GM18951 (cell line): ENCODE measurements around the gene ARHGAP4.

Source experiments
- POLR2A ChIP-seq: IDR thresholded peaks from 4 replicates; pipeline ENCODE4 v1.6.1; 2011; ENCODE audit warnings: mild to moderate bottlenecking; ENCODE audit not compliant: insufficient read length, insufficient read depth; ENCODE audit errors: extremely low read depth
- in situ Hi-C: fragments of 300-500 bp; cut with MboI; formaldehyde crosslinking; loops from one replicate; pipeline ENCODE4 v1.12.0; 2022; ENCODE audit warnings: low sequenced_read_pairs, mixed read lengths, inconsistent platforms; ENCODE audit not compliant: unreplicated experiment

The ARHGAP4 gene

DNA sequence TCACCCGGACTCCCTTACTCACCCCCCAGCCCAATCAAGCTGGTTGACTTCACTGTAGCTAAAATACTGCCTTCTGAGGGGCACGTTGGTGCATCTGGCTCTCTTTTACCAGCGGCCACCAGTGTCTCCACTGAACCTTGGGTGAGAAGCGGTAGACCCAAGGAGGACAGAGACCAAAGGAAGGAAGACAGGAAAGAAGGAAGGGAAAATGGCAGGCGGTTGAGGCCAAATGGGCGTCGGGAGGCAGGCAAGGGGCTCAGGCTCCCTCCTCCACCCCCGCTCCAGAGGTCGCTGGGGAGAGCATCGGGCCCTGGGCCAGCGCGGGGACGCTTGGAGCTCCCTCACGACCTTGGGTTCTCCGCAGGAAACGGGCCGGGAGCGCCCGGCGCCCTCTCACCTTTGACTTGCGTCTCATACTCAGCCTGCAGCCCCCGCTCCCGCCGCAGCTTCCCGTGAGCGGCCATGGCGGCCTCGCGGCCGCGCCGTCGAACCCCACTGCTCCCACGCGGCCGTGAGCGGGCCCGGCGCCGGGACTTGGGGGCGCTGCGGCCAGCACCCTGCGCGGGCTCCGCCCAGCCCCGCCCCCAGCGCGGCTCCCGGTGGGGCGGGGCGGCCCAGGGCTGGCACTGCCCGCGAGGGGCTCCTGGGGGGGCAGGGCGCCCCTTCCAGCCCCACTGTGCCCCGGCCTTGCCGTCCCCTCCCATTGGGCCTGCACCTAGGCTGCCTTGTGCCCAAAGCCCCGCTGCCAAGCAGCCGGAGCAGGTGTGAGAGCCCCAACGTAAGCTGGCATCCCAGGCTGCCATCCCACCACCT, at the start of gene ARHGAP4:
Gene ARHGAP4, minus strand, starts transcription at position 526 of the 813 bp plus-strand sequence. Its CDS starts 62 bp downstream, at position 464.
- peak; percentile 52 for TF ChIP-seq POLR2A
- in situ Hi-C loops: no loop called here

DNA sequence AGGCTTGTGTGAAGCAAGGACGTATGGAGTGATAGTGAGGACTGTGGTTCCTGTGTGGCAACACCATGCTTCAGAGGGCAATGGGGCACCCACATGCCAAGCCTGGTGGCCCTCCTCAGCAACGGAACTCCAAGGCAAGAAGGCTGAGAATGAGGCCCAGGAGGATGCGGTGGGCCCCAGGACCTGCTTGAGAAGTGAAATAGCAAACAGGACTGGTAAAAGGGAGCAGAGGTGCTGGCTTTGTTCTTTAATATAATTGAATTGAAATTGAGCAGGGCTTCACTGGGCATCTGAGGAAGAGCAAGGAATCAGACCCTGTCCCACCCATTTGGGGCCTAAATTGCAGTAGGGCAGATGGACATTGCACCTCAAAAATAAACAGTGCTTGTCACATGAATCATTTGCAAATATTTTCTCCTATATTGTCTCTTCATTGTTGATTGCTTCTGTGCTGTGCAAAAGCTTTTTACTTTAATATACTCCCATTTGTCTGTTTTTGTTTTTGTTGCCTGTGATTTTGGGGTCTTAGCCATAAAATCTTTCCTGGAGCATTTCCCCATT, 48.7 kb upstream of the ARHGAP4 start:
- in situ Hi-C loops: no loop called here

DNA sequence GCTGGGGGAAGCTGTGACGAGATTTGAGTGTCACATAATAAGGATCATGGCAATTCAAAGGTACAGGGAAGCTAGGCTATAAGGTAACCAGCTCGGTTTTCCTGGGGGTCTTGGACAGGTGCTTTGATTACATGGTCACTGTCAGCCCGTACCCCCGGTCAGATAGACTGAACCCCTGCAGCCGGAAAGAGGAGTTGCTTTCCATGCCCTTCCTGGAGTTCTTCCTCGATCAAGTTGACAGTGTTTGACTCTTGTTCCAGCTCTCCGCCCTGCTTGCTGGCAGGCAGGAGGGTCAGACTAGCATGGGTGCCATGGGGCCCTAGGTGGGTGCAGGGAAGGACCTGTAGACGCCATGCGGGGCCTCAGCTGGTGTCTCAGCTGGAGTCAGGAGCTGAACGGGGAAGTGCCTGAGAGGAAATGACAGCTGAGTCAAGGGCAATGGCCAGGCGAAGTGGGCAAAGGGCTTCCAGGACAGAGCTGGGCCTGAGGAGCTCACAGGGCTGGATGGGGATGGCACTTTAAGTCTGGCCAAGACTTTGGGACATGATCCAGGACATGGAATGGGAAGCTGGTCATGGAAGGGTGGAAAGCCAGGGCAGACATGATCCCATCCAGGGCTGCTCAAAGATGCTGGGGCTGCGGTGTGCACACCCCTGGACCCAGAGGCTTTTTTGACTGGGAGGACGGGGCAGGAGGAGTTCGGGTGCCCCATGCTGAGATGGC, 48.1 kb upstream of the ARHGAP4 start:
- TF ChIP-seq POLR2A: no peak
- in situ Hi-C loops: no loop called here

More for the DNA sequence above, 48.7 kb upstream of the ARHGAP4 start:
- TF ChIP-seq POLR2A: no peak

DNA sequence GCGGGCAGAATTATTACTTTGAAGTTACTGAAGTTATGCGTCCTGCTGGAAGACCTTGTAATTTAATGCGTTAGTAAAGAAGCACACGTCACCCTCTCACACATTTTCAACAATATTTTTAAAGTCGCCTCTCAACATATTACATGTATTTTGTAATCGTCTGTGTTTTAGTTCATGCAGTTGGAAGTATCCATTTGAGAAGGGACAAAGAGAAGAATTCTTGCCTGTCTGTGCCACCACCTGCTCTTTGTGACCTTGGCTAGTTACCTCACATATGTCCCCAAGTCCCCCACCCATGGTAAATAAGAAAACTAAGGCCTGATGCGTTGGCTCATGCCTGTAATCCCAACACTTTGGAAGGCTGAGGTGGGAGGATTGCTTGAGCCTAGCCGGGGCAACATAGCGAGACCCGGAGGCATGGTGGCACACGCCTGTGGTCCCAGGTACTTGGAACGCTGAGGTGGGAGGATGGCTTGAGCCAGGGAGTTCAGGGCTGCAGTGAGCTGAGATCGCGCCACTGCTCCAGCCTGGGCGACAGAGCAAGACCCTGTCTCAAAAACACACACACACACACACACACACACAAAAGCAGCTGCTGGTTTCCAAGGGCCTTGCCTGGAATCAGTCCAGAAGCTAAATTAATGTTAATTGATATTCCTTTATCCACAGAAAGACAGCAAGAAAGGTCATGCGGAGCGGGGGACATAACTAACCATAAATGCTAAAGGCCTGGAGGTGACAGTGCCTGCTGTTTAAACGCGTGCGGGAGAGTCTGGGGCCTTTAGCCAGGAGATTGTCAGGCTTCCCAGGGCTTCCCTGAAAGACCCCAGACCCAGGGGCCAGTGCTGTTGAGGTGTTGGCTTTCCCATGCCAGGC, 47.3 kb upstream of the ARHGAP4 start:
- in situ Hi-C loops: no loop called here

DNA sequence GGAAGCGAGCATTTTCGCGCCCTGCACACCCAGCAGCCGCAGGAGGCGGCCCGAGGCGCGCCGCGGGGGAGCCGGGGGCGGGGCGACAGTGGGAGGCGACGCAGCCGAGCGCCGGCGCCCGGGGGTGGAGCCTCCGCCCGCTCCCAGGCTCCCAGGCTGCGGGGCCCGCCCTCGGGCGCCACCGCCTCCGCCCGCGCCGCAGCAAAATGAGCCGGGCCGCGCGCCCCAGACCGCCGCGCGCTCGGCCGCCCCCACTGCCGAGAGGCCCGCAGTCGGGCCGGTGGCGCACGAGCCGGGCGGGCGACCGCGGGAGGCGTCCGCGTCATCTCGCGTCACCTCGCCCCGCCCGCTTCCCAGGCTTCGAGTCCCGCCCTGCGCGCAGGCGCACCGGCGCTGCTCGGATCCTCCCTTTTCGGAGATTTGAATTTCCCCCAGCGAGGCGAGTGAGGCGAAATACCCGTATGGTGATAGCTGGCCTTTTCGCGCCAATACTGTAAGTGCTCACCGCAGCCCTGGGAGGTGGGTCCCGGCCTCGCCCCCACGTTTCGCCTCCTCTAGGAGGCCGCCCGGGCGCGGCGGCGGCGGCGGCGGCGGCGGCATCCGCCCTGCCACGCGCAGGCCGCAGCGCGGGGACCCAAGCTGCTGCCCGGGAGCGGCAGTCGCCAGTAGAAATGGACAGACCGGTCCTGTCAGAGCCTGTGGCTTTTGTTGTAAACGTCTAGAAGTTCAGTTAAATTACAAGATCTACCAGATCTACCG, 46.5 kb upstream of the ARHGAP4 start, which contains the start of gene TMEM187:
Gene TMEM187, plus strand, starts transcription at position 387 of the 759 bp plus-strand sequence. CDS start 9,309 bp downstream, outside the sequence.
- in situ Hi-C loops: no loop called here
- peak; percentile 64 for TF ChIP-seq POLR2A

More for the DNA sequence above, 47.3 kb upstream of the ARHGAP4 start:
- TF ChIP-seq POLR2A: no peak

DNA sequence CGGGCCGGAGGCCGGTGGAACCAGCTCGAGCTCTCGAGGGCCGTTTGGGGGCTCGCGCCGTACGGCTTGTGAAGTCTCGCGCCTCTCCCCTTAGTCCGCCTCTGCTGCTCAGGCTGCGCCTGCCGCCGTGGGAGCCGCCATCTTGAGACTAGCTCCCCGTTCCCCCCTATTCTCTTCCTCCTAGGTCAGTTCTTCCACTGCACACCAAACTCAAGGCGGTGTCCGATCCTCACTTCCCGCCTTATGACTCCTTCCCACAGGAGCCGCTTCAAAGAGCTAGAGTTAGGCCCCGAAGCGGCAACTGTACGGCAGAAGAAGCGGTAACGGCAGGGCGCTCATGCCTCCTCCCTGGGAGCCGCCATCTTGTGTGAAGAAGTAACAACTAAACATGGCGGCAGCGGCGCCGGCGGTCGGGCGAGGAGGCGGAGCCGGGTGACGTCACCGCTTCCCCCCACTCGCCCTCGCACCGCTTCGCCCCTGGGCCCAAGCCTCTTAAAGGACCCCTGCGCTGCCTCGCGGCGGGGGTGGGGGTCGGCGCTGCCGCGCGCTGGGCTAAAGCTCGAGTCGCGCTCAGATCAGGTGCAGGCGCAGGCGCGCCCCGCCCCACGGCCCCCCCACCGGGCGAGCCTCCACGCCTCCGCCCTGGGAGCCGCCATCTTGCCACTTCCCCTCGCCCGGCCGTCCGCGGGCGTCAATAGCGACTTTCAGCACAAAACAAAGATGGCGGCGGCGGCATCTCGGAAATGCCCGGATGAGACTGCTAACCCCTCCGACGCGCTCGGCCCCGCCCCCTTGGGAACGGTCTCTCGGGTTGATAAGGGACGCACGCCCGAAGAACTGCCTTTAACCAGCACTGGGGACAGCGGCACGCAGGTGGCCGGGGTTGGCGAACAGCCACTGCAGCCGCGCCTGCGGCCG, 45.6 kb upstream of the ARHGAP4 start, which contains the start of gene HCFC1:
Gene HCFC1, minus strand, starts transcription at position 369 of the 918 bp plus-strand sequence. CDS start 978 bp downstream, outside the sequence.
- peak; percentile 54 for TF ChIP-seq POLR2A
- in situ Hi-C loops: no loop called here

DNA sequence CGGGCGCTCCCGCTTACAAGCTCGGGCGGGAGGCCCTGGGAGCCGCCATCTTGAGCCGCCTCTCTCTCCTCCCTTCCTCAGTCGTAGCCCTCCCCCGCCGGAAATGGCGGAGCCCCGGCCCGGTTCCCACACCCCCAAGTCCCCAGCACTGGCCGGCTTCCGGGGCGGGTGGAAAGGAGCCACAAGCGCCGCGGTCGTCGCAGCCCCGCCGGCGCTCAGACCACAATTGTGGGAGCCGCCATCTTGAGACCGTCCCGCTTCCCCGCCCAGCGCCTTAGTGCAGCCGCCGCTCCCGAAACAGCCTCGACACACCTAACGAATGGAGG, 45.0 kb upstream of the ARHGAP4 start:
- peak; percentile 57 for TF ChIP-seq POLR2A
- in situ Hi-C loops: no loop called here

DNA sequence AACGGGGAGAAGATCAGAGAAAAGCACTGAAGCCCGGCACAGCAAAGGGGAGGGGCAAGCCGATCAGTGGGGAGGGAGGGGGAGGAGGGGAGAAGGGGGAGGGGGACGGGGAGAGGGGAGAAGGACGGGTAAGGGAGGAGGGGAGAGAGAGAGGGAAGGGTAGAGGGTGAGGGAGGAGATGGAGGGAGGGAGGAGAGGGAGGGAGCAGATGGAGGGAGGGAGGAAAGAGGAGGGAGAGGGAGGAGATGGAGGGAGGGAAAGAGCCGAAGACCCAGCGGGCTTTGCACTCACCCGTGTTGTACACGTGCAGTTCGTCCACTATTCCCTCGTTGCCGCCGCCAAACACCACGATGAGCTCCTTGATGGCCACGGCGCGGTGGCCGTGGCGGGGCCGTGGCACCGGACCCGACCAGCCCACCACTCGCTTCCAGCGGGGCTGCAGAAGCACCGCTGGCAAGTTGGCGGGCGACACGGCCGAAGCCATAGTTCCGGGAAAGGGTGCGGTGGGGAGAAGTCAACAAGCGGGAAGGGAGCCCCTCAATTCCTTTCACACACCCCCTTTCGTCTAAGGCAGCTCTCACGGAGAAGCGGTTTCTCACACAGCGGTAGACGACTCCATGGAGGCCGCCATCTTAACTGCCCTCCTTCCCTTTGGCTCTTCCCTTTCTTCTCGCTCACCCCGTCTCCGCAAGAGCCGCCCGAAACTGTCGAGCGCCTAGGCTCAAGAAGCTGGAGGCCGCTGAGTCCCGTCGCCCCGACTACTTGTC, 44.5 kb upstream of the ARHGAP4 start:
- in situ Hi-C loops: no loop called here
- no peak for TF ChIP-seq POLR2A

DNA sequence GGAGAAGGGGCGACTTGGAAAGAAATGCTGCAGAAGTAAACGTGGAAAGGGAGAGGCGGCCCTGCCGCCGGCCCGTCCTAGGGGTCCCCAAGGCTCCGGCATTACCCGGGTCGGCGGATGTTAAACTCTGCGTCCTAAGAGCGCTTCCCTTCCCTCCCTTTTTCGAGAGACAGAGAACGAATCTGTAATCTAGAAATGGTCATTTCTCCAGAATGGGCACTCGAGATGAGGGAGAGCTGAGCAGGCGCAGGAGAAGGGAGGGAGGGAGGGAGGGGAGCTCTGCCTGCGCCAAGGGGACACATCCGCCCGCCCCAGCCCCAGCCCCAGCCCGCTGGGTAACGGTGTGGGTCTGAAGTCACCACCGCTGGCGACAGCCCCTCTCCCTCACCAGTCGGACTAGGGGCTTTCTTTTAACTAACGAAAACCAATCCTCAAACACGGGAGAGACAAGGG, 43.9 kb upstream of the ARHGAP4 start:
- in situ Hi-C loops: no loop called here
- TF ChIP-seq POLR2A: no peak

DNA sequence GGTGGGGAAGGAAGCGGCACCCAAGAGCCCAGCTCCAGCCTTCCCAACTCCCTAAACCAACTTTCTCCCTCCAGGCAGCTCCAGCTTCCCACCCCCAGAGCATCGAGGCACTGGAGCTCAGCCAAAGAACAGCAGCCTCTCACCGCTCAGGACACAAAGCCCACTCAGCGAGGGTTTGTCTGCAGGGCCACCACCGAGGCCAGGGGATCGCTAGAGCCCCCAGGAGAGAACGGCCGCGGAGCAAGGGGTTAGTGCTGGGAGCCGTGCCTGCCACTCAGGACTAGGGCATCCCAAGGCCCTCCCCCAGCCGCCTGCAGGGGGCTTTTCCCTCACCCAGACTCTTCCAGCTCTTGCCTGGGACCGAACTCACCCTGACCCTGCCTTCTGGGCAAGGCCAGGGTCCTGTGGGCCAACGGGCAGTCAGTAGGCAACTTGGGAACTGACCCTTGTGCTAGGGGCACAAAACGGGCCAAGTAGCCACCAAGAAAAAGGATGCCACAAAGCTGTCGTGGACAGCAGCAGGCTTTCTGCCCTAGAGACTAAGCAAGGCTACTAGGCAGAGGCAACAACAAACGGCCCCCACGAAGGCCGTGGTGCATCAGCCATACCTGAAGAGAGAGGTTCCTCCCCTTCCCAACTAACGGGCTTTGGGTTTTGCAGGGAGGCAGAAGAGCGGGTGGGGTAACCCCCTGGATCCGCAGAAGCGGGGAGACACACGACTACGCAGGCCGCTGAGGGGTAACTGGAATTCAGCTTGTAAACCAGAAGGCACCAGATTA, 43.2 kb upstream of the ARHGAP4 start:
- no peak for TF ChIP-seq POLR2A
- in situ Hi-C loops: no loop called here
